ENCODE results near the gene LSAMP.

- no peak for TF ChIP-seq POLR2A (IDR thresholded peaks at IDR 0.05)
- no peak for TF ChIP-seq CTCF (IDR thresholded peaks at IDR 0.05)
Measured at GRCh38 chr3:116350119-116350733, 95.1 kb downstream of the LSAMP start.
